HG02943 (cell line): ENCODE measurements around the gene CCDC12.

ENCODE experiments used
- ATAC-seq: cut with Tn5 transposase; IDR thresholded peaks from one replicate; pipeline ENCODE4 v1.9.1; 2021; ENCODE audit warnings: mild to moderate bottlenecking, low read depth, moderate library complexity; ENCODE audit not compliant: unreplicated experiment

The CCDC12 gene

GRCh38 chr3:46960081-46960701, 16.4 kb downstream of the CCDC12 start:
- ATAC-seq = no peak

GRCh38 chr3:46959161-46959511, 17.4 kb downstream of the CCDC12 start:
- no peak for ATAC-seq

GRCh38 chr3:46958467-46959160, 17.9 kb downstream of the CCDC12 start:
- no peak for ATAC-seq

GRCh38 chr3:46957092-46957820, 19.3 kb downstream of the CCDC12 start:
- no peak for ATAC-seq

- no peak for ATAC-seq
Observed at GRCh38 chr3:46955801-46956259, 20.7 kb downstream of the CCDC12 start.

- ATAC-seq = no peak
Observed at GRCh38 chr3:46955157-46955556, 21.4 kb downstream of the CCDC12 start.

- ATAC-seq = no peak
Observed at GRCh38 chr3:46954178-46954577, 22.4 kb downstream of the CCDC12 start.

GRCh38 chr3:46953234-46954010, 23.1 kb downstream of the CCDC12 start:
- ATAC-seq = no peak

- no peak for ATAC-seq
Observed at GRCh38 chr3:46952813-46953212, 23.7 kb downstream of the CCDC12 start.

GRCh38 chr3:46950650-46951241, 25.8 kb downstream of the CCDC12 start:
- no peak for ATAC-seq

- no peak for ATAC-seq
Observed at GRCh38 chr3:46950177-46950576, 26.4 kb downstream of the CCDC12 start.

GRCh38 chr3:46948830-46949671, 27.5 kb downstream of the CCDC12 start:
- ATAC-seq = no peak

GRCh38 chr3:46947981-46948791, 28.4 kb downstream of the CCDC12 start:
- no peak for ATAC-seq

- no peak for ATAC-seq
Observed at GRCh38 chr3:46947546-46947901, 29.0 kb downstream of the CCDC12 start.

GRCh38 chr3:46946856-46947545, 29.5 kb downstream of the CCDC12 start:
- no peak for ATAC-seq

- ATAC-seq = no peak
Observed at GRCh38 chr3:46946416-46946815, 30.1 kb downstream of the CCDC12 start.

GRCh38 chr3:46944191-46944590, 32.4 kb downstream of the CCDC12 start:
- ATAC-seq = no peak
